C4-2B (cell line): ENCODE results near the gene ADARB2.

ENCODE experiments used
- H3K27ac ChIP-seq: fragments of 450-650 bp; 2 replicates; pipeline ENCODE4 v1.5.1; 2017
- CTCF ChIP-seq: fragments of 450-650 bp; conservative IDR thresholded peaks from 2 replicates; pipeline ENCODE4 v1.5.1; 2017; ENCODE audit warnings: mild to moderate bottlenecking
- ZFX ChIP-seq: fragments of 450-650 bp; IDR thresholded peaks from 2 replicates; pipeline ENCODE4 v1.6.1; 2017

Gene ADARB2

GRCh38 chr10:1378473-1378872, 358.9 kb downstream of the ADARB2 start:
- H3K27ac ChIP-seq: no peak overlapping the region
- no peak for TF ChIP-seq CTCF
- no peak for TF ChIP-seq ZFX

DNA sequence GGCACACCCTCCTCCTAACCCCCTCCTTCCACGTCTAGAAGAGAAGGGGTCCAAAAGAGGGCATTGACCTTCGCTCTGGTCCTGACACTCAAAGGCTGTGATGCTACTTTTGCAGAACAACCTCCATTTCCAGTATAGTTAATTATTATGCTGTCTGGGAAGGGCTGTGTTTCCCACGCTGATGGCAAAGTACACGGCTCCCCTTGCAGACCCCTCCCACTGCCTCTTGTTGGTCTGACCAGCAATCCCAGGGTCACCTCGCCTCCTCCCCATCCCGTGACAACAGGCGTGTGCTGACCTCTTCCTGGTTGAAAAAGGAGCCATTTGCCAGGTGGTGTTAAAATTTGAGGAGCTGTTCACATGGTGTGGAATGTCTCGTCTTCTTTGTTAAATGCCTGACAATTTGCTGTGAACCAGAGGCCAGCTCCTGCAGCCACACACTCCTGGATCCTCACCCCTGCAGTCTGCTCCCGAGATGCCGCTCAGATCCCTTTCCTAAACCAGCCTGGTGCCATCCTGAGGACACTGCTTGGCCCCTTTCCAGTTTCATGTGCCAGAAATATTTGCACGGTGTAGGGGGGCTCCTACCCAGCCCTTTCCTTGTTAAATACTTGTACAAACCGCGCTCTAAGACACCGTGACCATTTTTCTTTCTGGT, 359.5 kb downstream of the ADARB2 start:
- H3K27ac ChIP-seq: no peak overlapping the region

DNA sequence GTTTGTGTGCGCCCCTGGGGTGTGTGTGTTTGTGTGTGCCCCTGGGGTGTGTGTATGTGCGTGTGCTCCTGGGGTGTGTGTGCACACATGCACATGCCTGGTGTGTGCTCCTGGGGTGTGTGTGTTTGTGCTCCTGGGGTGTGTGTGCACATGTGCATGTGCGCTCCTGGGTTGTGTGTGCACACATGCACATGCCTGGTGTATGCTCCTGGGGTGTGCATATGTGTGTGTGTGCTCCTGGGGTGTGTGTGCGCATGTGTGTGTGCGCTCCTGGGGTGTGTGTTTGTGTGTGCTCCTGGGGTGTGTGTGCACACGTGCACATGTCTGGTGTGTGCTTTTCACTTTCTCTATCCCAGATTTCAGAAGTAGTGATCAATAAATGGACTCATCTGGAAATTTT, 360.1 kb downstream of the ADARB2 start:
- TF ChIP-seq ZFX (no peak), CTCF (no peak)
- no peak overlapping the region for H3K27ac ChIP-seq

More for the DNA sequence above, 359.5 kb downstream of the ADARB2 start:
- no peak for TF ChIP-seq ZFX

GRCh38 chr10:1376384-1376945, 360.9 kb downstream of the ADARB2 start:
- no peak for TF ChIP-seq ZFX
- no peak for TF ChIP-seq CTCF
- no peak overlapping the region for H3K27ac ChIP-seq

DNA sequence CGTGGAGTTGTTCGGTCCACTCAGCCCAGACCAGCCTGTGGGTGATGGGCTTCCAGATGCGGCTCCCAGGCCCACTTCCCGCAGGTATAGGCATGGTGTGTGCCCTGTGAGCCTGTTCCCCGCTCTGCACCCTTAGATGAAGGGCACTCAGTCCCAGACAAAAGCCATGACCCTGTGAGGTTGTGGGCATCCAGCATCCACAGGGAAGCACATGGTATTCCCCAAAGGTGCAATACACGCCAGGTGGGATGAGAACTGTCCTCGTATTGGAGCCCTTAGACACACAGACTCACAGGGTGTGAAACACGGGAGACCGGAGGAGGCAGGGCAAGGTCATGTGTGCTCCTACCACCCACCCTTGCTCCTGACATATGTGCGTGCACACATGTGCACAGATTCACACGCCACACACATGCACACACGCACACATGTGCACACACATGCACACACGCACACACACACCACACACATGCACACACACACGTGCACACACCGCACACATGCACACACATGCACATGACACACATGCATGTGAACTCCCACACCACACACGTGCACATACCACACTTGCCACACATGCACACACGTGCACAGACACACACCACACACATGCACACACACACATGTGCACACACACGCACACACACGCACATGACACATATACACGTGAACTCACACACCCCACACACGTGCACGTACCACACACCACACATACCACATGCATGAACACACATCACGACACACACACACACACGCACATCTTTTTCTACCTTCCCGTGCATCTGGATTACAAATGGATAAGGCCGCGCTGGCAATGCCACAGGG, 361.8 kb downstream of the ADARB2 start:
- no peak for TF ChIP-seq CTCF
- no peak overlapping the region for H3K27ac ChIP-seq

- no peak overlapping the region for H3K27ac ChIP-seq
These were observed 362.6 kb downstream of the ADARB2 start for GRCh38 chr10:1374511-1375345.

More at GRCh38 chr10:1374511-1375345, 362.6 kb downstream of the ADARB2 start:
- TF ChIP-seq ZFX (no peak), CTCF (no peak)
